ENCODE measurements around the gene HOXA6.

The HOXA6 gene

DNA sequence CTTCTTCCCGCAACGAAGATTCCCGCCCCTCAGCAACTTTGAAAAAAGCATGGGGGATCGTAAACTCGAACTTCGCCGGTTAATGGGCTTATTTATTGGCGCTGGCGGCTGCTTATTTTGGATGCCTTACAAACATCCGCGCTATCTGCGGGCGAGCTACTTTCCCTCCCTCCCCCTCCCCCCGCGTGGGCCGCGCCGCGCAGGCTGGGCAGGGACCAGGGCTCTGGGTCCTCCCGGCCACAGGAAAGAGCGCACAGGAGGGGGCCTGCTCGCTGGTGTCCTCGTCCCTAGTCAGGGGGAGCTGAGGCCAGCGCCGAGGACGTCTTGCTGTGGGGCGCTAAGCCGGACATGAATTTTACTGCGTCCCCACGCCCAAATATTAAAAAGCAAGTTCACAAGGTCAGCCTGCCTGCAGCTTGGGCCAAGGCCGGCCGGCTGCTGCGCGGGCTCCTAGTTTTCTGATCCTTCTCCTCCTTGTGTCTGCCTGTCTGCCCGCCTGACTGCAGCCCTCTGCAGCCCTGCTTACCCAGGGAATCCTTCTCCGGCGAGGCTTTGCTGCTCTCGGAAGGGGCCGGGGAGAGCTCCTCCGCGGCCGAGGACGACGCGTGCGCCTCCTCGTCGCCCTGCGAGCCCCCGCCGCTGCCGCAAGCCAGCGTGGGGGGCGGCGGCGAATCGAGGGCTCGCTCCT, 25.4 kb upstream of the HOXA6 start:
- DNase-seq (ENCODE audit: low read depth), result peak; percentile 97

DNA sequence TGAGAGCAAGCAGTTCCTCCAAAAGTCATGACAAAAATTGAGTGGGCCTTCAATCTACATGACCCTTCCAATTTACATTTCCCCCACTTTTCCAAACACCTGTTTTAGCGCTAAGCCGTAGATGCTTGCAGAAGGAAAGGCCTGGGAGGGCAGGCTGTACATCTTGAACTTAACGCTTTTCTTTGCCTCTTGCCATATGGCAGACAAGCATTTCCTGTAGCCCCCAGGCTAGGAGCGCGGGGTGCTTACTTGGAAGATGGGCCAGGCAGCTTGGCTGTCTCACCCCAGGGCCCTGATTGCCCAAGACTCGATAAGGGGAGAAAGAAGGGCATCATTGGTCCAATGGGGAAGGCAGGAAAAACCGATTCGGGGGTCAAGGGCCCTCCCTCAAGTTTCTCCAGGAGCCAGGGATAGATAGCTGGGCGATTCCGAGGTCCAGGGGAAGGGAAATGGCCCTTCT, 24.8 kb upstream of the HOXA6 start:
- DNase-seq (ENCODE audit: low read depth), result peak; percentile 87

DNA sequence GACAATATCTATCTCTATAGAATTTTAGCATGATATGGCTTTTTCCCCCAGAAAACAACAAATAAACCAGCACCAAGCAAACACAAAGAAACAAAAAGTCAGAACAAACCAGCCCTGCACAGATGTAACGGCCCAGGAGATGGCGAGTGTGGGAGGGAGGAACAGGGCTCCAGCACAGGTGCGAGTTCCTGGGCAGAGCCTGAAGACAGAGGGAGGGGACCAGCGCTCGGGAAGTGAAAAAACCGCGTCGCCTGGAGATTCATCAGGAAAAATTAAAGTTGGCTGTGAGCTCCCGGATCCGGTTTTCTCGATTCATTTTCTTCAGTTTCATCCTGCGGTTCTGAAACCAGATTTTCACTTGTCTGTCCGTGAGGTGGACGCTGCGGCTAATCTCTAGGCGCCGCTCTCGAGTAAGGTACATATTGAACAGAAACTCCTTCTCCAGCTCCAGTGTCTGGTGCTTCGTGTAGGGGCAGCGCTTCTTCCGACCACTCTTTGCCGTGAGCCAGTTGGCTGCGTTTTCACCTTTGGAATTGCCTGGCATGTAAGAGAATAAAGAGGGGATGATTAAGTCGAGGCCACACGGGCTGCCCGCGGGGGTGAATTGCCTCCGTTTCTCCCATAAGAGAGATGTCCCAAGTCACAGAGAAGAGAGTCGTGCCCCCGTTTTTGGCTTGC, 24.2 kb upstream of the HOXA6 start:
- DNase-seq (ENCODE audit: low read depth), result peak; percentile 66

DNA sequence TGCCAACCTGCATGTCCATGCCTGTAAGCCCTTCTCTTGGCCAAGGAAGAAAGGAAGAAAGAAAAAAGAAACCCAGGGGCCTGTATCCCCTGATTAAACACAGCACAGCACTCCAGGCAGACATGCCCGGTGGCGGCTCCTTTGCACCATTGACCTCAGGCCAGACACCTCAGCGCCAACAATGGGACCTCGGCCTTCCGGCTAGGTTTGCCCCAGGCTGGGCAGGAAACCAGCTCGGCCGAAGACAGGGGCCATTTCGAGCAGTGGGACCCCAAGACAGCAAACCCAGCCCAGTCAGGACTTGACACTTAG, 23.7 kb upstream of the HOXA6 start:
- peak; percentile 65 for DNase-seq (ENCODE audit: low read depth)

DNA sequence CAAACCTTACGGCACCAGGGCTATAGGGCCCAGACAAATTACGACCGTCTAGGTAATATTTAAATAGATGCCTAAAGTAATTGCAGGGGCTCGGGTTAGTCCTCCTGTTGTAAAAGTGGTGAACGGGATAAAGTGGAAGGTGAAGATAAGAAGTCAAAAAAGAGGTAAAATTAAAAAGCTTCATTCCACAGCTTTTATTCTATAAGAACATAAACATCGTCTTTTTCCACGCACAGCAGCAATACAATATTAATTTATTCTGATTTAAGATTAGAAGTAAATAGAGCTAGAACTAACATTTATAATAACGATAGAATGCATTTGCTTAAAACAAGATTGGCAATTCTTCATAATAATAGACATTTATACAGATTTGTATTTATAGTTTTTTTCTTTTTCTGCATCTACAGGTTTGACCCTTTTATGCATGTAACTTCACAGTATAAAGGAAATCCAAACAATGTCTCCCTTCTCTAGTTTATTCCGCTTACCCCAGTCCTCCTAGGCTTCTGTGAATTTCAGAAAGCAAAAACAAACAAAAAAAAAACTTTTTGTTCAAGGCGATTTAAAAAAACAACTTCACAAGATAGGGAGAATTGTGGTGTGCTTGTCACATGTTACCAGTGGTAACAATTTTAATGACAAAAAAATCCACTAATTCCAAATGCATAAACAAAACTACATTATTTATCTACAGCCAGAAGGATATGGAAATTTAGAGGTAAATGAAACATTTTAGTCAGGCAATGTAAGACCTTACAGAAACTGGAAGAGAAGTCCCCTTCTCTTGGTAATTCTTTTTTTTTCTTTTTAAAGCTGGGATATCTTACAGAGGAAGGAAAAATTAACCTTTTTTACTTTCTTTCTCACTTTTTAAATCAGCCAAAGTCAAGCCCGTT, 23.1 kb upstream of the HOXA6 start:
- DNase-seq (ENCODE audit: low read depth), result peak; percentile 18

DNA sequence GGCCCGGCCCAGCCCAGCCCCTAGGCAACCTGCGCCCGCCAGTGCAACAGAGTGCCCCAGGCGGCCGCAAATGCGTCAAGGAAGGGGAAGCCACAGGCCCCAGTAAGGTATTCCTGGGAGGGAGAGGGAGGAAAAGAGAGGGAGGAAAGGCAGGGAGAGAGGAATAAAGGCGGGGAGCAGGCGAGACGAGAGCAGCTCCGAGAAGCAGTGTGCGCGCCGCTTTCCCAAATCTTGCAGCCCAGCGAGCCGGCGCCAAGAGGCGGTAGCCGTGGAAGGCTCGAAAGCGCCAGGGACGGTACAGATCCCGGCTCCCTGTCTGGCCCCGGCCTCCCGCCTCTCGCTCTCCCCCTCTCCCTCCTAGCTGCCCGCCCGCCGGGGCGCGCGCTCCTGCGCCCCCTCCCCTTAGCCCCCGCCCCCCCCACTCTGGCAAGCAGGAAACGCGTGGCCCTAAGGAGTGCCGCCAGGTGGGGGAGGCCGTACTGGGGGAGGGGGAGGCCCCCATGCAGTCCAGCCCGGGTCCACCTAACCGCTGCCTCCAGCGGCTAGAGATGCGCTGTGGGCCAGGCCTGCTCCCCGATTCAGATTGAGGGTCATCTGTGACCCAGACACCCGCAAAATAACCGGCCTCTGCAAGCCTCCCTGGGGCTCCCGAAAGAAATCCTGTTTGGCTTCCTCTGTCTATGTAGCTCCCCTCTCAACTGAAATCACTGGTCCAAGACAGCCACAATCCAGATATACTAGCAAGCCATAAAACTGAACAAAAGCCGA, 22.3 kb upstream of the HOXA6 start:
- peak; percentile 77 for DNase-seq (ENCODE audit: low read depth)

DNA sequence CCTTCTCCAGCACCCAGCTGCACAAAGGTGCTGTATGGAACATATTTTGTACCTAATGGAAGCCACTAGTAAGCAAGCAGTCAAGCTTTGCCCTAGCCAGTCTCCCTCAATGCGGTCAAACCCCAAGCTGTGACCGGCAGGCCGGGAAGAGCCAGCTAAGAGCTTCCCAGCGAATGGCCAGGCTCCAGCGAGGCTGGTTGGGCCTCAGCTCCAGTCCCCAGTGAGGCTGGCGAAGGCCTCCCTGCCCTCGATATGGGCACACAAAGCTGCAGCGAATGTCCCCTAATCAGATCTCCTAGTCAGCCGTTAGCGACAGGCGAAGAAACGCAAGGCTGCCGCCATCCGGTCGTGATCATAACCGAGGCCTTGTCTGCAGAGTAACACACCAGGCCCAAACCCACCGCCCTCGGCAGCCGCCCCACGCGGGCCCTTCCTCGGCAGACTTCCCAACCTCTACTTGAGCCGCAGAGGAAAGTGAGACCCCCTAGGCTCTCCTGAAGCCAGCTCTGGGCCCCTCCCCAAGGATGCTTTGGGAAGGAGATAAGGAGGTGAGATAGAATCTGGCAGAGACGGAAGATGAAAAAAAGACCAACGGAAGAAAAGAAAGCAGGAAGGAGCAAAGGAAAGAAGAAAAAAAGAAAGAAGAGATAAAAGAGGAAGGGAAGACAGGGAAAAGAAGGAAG, 20.8 kb upstream of the HOXA6 start:
- peak; percentile 84 for DNase-seq (ENCODE audit: low read depth)

DNA sequence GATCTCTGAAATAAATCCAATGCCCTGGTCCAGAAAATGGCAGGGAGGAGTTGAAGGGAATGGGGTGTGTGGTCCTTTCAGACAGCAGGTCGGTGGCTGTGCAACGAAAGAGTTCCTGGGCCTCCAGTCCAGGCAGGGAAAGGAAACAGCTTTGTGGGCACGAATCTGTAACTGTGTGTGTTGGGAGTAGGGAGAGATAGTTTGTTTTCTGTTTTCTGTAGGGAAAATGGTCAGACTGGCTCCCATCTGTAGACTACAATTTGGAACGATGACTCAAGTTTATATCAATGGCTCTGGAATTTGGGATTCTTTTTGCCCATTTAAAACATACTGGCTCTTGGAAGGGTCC, 20.3 kb upstream of the HOXA6 start:
- DNase-seq (ENCODE audit: low read depth), result peak; percentile 89

DNA sequence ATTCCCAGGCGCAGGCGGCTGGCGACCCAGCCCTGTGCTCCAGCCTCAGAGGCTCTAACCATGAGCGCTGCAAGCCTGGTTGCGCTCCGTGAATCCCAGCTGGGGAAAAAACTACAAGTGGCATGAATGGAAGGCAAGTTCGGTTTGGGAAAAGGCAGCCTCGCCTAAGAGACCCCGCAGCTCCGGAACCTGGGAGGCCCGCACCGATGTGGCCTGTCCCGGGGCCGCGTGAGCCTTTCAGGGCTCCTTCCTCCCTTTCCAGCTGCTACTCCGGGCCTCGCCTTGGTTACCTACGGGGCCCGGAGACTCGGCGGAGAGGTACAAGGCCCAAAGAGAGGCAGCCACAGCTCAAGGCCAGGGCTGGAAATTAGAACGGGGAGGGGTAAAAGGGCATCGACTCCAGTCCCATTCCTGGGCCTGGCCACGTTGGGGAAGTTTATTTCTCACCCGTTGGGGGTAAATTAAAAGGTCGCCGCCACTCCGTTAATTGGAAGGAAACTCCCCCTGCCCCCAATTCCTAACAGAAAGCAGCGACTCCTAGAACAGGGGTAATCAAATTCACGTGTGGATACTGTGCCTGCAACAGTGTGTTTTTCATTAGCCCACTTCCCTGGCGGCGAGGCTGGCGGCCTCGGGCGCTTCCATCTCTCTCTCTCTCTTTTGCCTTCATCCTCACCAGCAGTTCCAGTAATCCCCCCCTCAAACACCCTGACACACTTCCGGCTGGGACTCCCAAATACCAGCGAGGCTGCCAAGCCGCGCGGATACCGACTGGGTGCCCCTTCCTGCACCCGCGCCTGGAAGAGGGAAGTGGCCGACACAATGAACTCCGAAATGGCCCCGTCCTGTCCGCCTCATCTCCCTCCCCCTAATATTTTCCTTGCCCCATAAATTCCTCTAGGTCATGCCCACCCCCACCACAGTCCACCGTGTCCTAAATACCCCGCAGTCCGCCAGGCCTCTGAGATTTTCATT, 19.2 kb upstream of the HOXA6 start:
- peak; percentile 93 for DNase-seq (ENCODE audit: low read depth)

DNA sequence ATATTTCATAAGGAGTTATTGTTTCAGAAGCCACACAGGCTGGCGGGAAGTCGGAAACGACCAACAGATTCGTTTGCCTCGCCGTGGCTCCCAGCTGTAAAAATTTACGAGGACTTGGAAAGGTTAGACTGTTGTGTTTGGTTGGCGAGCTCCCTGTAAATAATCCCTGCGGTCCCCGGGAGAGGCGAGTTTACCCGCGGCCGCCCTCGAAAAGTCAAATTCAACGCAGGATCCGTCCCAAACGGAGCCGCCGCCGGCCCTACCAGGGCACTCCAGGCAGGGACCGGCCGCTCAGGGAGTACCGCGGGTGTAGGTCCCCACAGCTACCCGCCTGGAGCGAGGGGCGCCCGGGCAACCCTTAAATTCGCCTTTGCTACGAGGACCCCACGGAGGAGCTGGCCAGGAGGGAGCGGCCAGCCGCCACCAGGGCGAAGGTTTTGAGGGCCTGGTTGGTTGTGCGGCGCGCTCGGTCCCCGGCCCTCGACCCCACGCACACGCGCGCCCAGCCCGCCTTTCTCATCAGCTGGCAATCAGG, 18.5 kb upstream of the HOXA6 start:
- DNase-seq (ENCODE audit: low read depth), result peak; percentile 84

DNA sequence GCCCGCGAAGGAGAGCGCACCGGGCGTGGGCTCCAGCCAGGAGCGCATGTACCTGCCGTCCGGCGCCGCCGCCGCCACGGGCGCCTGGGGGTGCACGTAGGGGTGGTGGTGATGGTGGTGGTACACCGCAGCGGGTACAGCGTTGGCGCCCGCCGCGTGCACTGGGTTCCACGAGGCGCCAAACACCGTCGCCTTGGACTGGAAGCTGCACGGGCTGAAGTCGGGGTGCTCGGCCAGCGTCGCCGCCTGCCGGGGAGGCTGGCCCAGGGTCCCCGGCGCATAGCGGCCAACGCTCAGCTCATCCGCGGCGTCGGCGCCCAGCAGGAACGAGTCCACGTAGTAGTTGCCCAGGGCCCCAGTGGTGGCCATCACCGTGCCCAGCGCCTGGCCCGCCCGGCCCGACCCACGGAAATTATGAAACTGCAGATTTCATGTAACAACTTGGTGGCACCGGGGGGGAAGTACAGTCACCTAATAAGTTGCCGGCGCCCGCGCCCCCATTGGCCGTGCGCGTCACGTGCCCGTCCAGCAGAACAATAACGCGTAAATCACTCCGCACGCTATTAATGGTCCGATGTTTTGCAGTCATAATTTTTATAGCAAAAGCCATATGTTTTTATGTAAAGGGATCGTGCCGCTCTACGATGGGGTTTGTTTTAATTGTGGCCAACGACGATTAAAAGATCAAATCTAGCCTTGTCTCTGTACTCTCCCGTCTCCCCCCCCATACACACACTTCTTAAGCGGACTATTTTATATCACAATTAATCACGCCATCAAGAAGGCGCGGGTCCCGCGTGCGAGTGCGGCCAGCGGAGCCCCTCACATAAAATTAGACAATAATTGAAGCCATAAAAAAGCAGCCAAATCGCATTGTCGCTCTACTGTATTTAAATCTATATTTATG, 17.8 kb upstream of the HOXA6 start, which contains the start of gene HOXA9:
TSS of gene HOXA9 (minus strand) at position 449 of the 907 bp plus-strand sequence. CDS start at position 369, 80 bp downstream.
- peak; percentile 96 for DNase-seq (ENCODE audit: low read depth)

DNA sequence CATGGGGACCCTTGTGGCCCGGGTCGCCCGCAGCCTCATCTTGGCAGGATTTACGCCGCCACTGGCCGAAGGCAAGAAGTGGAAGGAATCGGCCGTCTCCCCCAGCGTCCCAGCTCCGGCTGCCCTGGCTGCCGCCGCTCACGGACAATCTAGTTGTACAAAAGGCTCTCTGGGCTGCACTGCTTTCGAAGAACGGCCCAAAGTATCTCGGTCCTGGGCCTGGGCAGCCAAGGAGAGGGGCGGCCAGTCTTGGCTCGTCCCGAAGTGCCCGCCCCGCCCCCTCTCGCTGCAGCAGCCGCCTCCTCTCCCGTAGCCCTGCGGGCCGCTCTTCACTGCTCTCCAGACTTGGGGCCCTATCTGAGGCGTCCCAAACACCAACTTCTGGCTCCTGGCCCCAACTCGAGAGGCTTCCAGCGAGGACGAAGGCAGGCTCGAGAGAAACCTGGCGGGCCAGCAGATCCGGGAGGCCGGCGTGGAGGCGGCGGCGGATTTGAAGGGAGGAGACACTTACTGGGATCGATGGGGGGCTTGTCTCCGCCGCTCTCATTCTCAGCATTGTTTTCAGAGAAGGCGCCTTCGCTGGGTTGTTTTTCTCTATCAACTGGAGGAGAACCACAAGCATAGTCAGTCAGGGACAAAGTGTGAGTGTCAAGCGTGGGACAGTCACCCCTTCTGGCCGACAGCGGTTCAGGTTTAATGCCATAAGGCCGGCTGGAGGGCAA, 17.0 kb upstream of the HOXA6 start:
- peak; percentile 56 for DNase-seq (ENCODE audit: low read depth)

DNA sequence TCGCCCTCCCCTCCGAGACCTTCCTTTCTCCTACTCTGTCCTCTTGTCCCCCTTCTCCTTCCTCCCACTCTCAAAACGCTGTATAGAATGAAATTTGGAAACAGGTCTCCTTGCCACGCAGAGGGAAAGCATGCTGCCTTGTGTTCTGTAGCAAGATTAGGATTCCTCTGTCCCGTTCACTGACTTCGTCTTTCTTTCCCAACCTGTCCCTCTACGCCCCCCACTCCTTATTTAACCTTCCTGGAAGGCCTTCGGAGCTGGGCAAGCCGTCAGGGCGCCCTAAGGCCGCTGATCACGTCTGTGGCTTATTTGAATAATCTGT, 16.4 kb upstream of the HOXA6 start:
- DNase-seq (ENCODE audit: low read depth), result no peak

DNA sequence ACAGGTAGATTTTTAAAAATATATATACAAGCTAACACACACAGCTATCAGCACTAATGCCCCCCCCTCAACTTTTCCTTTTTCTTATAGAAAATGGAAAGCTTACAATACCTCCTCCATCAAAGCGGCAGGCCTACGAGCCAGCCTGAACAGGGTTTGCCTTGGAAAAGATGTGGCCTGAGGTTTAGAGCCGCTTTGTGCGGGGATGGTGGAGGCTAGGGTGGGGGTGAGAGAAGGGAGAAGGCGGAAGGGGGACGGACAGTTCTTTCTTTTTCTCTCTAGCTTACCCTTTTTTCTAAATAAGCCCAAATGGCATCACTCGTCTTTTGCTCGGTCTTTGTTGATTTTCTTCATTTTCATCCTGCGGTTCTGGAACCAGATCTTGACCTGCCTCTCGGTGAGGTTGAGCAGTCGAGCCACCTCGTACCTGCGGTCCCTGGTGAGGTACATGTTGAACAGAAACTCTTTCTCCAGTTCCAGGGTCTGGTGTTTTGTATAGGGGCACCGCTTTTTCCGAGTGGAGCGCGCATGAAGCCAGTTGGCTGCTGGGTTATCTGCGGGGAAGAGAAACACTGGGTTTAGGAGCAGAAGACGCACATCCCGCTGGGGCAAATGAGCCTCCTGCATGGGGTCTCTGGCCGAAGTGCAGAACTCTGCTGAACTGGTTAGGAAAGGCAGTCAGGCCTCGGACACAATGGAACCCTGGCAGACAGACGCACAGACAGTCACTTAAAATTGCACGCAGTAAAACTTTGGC, 15.9 kb upstream of the HOXA6 start:
- DNase-seq (ENCODE audit: low read depth), result peak; percentile 40

DNA sequence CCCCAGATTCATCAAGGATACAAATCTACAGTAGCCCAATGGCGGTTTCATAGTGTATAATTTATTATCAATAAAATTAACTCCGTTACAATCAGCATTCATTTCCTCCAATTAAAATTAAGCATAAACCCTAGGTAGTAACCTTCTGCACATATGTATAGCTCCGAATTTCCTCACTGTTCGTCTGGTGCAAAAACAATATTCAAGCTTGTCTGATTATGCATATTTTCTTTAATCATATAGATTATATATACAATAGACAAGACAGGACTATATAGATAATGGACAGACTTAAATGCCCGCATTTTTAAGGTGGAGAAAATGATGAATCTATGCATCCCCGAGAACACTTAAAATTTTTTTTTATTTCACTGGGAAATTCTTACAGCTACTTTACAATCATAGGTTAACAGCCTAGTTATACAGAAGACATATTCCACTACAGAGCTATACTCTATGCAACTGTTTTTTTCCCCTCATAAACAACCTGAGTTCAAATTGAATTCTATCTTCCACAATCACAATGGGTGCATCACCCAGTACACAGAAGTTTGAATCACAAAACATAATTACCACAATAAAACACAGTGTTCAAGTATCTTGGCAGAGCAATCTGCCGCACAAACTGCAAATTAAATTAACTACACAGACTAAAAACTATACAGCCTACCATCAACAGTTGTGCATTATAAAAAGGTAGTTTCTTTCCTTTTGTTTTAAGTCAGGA, 15.2 kb upstream of the HOXA6 start:
- peak; percentile 26 for DNase-seq (ENCODE audit: low read depth)

DNA sequence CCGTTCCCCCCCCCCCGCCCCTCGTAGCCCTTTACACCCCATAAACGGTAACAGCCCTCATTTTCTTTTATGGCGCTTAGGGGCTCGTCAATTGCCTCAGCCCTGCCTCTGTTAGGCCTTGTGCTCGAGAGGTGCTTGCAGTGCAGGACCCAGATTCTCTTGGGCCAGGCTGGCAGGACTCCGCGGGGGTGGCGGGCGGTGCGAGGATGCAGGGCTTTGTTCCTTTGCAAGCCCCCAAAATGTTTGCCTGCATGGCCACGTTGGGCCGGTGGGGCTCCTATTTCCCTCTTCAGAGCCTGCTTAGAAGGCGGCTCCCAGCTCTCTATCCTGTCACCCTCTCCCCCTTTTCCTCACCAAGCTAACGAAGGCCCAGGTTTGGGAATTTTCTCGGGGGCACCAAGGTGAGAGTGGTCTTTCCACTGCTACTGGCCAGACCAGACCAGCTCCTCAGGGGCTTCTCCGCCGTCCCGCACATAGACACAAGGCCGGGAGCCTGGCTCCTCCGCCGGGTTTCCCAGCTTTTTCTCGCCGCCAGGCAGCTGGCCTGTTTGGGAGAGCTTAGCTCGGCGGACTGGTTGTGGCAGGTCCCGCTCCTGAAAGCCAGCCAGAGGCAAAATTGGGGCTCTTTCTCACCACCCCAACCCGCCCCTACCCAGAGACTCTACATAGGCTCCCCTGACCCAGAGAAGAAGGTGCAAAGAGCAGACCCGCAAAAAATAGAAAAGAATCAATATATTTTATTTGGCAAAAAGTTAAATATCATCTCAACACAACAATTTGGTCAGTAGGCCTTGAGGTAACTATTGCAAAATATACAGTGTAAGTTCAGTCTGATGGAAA, 14.4 kb upstream of the HOXA6 start:
- DNase-seq (ENCODE audit: low read depth), result peak; percentile 43

Data from EH (cell line).